GM12801 (cell line): ENCODE measurements around the gene DENND4B.

ENCODE experiments used
- TF ChIP-seq, protein P1 (sequence below): IDR thresholded peaks from one replicate; pipeline ENCODE4 v1.5.1; 2011; ENCODE audit warnings: control low read depth; ENCODE audit not compliant: insufficient read length; ENCODE audit errors: extremely low read depth

Gene DENND4B

DNA sequence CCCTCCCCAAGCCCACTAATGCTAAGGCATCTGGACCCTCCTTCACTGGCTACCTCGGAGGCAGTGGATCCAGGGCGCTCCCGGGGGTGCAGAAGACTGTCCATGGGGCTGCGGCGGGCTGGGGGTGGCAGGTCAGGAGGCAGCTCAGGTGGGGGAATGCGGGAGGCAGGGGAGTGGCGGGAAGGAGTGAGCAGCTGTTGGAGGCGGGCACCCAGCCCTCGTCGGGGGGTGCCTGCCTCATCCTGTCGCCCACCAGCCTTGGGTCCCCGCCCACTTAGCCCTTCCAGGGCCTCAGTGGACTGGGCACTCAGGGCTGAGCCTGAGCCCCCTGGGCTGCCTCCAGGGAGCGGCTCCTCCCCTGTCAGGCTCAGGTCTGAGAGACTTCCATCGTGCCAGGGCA, 13.1 kb downstream of the DENND4B start:
- TF ChIP-seq, protein P1, sequence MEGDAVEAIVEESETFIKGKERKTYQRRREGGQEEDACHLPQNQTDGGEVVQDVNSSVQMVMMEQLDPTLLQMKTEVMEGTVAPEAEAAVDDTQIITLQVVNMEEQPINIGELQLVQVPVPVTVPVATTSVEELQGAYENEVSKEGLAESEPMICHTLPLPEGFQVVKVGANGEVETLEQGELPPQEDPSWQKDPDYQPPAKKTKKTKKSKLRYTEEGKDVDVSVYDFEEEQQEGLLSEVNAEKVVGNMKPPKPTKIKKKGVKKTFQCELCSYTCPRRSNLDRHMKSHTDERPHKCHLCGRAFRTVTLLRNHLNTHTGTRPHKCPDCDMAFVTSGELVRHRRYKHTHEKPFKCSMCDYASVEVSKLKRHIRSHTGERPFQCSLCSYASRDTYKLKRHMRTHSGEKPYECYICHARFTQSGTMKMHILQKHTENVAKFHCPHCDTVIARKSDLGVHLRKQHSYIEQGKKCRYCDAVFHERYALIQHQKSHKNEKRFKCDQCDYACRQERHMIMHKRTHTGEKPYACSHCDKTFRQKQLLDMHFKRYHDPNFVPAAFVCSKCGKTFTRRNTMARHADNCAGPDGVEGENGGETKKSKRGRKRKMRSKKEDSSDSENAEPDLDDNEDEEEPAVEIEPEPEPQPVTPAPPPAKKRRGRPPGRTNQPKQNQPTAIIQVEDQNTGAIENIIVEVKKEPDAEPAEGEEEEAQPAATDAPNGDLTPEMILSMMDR = no peak

DNA sequence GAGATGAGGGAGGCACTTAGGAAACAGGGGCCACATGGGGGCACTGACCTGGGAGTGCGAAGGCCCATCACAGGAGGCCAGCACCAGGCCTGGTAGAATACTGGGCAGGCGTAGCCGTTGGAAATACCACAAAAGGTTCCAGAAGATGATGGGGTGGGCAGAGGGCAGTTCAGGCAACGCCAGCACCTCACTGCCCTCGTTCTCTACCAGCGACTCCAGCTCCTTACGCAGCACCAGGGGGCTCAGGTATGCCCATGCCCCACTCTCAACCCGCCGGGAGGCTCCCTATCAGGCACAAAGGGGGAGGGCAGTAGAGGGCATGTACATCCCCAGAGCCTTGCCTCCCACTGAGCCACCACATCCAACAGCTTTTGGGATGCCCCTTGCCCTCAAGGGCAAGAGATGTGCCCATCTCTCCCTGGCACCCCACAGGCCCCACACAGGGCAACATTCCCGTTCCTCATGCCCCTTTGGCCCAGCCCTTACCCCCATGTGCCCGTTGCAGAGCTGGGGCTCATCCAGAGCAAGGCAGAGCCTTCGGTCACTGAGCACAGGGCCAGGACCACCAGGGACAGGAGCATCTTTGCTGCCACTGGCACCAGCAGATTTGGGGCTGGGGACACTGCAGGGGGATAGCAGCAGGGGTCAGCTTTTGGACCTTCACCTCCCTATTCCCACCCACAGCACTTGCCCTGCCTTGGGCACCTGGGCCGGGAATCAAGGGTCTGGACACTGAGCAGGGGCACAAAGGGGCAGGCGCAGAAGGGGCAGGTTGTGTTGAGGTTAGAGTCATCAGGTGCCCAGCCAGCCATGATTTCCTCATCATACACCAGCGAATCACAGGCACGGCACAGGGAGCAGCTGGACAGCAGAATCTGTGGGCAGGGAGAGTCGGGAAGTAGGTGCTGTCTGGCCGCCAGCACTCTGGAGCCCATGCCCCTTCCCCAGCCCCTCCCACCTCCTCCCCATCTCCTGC, 14.1 kb downstream of the DENND4B start:
- TF ChIP-seq, protein P1 = no peak

DNA sequence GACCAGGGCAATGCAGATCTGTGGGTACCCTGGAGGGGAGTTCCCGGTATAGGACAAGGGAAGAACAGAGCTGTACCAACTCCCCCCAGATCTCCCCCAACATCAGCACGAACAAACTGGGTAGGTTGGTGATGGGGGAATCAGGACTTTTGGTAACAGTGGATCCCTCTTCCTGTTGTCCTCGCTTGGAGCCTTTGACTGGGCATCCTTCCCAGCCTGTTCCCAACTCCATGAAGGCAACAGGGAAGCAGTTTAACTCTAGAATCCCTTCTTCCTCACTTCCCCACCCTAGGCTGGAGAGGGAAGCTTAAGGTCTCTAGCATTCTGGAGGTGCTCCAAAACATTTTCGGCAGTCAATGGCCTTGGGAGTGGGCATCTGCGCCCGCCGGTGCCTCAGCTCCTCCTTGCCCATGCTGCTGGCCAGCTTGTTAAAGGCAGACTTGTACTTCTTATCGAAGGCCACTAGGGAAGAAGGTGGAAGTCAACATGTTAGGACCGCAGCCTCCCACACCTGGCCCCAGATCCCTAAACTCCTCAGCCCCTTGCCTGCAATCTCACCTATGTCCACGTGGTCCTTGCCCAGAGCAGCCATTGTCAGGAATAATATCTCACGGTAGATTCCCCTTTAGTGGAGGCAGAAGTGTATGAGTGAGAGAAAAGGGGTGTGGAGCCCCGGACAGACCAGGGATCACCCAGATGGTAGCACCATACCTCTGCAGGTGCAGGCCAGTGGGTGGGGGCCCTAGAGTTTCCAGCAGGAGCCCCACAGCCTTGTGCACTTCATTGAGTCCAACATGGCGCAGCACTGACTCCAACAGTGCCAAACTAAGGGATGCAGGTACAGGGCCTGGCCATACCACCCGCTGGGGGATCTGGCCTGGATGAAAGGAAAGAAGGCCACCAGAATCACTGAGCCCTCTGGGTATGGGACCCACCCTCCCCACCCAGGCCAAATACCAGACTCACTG, 16.3 kb downstream of the DENND4B start:
- TF ChIP-seq, protein P1 = no peak

DNA sequence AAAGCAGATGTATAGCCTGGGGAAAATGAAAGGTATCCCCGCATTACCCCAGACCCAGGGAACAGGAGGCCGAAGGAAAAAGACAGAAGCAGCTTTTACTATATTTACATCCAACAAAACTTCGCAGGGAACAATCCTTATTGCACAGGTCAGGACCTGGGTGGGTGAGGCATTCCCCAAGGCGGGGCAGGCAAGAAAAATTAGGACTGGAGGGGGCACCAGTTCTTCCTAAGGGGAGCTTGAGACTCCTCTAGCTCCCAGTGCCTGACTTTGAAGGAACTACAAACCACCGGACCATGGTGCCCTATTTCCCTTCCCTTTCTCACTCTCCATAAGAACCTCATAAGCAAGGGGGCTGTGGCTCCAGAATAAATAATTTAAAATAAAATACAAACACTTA, 17.1 kb downstream of the DENND4B start:
- TF ChIP-seq, protein P1 = no peak

DNA sequence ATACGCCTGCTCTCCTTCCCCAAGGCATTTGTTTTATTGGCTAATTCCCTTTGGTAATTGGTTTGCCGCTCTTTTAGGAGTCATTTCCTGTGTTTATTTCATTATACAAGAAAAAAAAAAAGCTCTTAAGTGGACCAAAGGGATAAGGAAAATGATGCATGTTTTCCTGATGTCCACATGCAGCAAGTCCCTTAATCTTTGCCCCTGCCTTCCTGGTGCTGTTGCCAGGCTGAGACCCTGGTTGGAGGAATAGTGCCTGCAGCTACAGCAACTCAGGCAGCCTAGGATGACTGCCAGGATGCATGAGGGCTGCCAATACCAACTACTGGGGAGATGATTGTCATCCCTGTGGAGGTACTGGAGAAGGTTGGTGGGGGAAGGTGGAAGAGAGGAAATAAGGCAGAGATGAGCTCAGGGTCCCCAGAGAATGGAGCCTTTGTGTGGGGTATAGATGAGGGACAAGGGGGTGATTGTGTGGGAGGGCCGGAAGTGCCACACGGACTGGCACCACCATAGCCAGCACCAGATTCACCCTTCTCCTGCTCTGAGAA, 17.7 kb downstream of the DENND4B start:
- TF ChIP-seq, protein P1 = no peak

DNA sequence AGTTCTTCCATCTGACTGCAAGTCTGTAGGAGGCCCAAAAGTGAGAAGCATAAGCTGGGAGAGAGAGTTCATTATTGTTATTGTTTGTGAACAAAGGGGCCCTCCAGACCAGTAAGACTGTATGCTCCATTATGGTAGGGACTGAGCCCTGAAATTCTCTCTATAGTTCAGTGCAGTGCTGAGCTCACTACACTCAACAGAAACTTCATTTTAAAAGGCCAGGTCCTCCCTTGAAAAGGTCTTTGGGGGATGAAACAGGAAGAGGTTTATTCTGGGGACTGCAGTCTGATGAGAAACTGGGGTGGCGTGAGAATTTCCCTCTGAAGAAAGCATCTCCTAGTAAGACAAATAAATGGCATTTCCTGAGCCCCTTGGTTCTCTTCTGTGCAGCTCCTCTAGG, 18.3 kb downstream of the DENND4B start:
- TF ChIP-seq, protein P1 = no peak

DNA sequence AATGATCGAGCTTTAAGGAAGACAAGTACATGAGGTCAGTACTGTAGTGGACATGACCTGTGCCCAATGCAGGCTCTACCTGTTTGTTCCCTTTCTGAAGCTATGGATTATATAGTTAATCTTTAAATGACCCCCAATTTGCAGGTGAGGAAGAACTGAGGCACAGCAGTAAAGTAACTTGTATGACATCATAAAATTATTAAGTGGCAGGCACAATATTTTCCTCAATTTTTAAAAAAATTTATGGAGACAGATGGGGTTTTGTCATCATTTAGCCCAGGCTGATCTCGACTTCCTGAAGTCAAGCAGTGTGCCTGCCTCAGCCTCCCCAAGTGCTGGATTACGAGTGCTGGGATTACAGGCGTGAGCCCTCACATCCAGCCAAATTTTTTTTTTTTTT, 20.1 kb downstream of the DENND4B start:
- TF ChIP-seq, protein P1 = no peak
